Calu3 (cell line): Measurements from ENCODE around the gene SLC4A9. TPM values are rescaled to one million over a fixed set of nuclear protein-coding genes. Genes with fewer than 3 reads are reported as not detected.

Experiments
- BruUV-seq: library from RNA; stranded (reverse); fragments of 400-500 nt; replicated peaks from 2 replicates; lab custom pipeline; 2021; lab: Mats Ljungman, UMichigan
- CTCF ChIA-PET: fragments of 300-600 bp; sonication (Branson Sonifier 250); formaldehyde crosslinking; loops from one replicate; lab custom pipeline; 2022; ENCODE audit warnings: antibody characterized with exemption; lab: Charles Lee
- DNase-seq: peaks from one replicate; pipeline ENCODE4 v3.0.0; 2022
- H3K27ac Mint-ChIP-seq: one replicate; pipeline ENCODE4 v1.8.0; 2022; ENCODE audit warnings: mixed read lengths; ENCODE audit not compliant: unreplicated experiment
- H3K27me3 Mint-ChIP-seq: one replicate; pipeline ENCODE4 v1.8.0; 2022; ENCODE audit warnings: mixed read lengths; ENCODE audit not compliant: unreplicated experiment
- H3K36me3 Mint-ChIP-seq: one replicate; pipeline ENCODE4 v1.8.0; 2022; ENCODE audit warnings: mild to moderate bottlenecking, moderate library complexity, mixed read lengths; ENCODE audit not compliant: insufficient read depth, unreplicated experiment
- H3K4me1 Mint-ChIP-seq: one replicate; pipeline ENCODE4 v1.8.0; 2022; ENCODE audit warnings: mild to moderate bottlenecking, low read depth, mixed read lengths; ENCODE audit not compliant: unreplicated experiment
- H3K4me3 Mint-ChIP-seq: one replicate; pipeline ENCODE4 v1.8.0; 2022; ENCODE audit warnings: mild to moderate bottlenecking, low read depth, moderate library complexity, mixed read lengths; ENCODE audit not compliant: unreplicated experiment
- H3K9me3 Mint-ChIP-seq: one replicate; pipeline ENCODE4 v1.8.0; 2022; ENCODE audit warnings: low read depth, mixed read lengths; ENCODE audit not compliant: unreplicated experiment
- CTCF ChIP-seq: fragments of 200-600 bp; IDR thresholded peaks from one replicate; pipeline ENCODE4 v1.8.0; 2022; ENCODE audit warnings: antibody characterized with exemption; ENCODE audit not compliant: unreplicated experiment
- intact Hi-C: fragments of 100-400 bp; cut with micrococcal nuclease; formaldehyde crosslinking; loops from one replicate; pipeline ENCODE4 v1.10.0; 2022; ENCODE audit not compliant: unreplicated experiment
- total RNA-seq: library from RNA; stranded (reverse); gene quantifications from 2 replicates; pipeline ENCODE4 v1.2.3, GENCODE V29; 2022

Gene SLC4A9
- total RNA-seq, 1 experiment from 2014 or later: not detected

- H3K27me3 Mint-ChIP-seq: no peaks in the 10 kb centered on the region
- peaks cover 30% of the 10 kb centered on the region for H3K4me1 Mint-ChIP-seq
- peak overlapping the region; percentile 57 for H3K27ac Mint-ChIP-seq
- no peak for TF ChIP-seq CTCF
- H3K36me3 Mint-ChIP-seq: no peaks in the 10 kb centered on the region
- intact Hi-C loops: no loop called here
- BruUV-seq: no TSS peak
- no peak overlapping the region for H3K4me3 Mint-ChIP-seq
- CTCF ChIA-PET: interaction anchor here (0.6 to 0.8 kb wide), 2 partner anchors 9 to 91 kb away, joined by 3 read pairs; partner anchors contain the start of gene PFDN1
- peaks cover 2% of the 10 kb centered on the region for H3K9me3 Mint-ChIP-seq
- no peak for DNase-seq
These were observed 47.8 kb upstream of the SLC4A9 start for GRCh38 chr5:140312067-140312790.

- intact Hi-C loops: no loop called here
- Mint-ChIP-seq H3K4me1 (peaks cover 30% of the 10 kb centered on the region), H3K36me3 (no peaks in the 10 kb centered on the region), H3K27me3 (no peaks in the 10 kb centered on the region), H3K4me3 (no peak overlapping the region), H3K27ac (no peak overlapping the region), H3K9me3 (peaks cover 2% of the 10 kb centered on the region)
- CTCF ChIA-PET: interaction anchor here (0.8 kb wide), 1 partner anchor 10 kb away, joined by 3 read pairs; the partner anchor contains the start of gene PFDN1
- no TSS peak for BruUV-seq
- no peak for TF ChIP-seq CTCF
- DNase-seq: no peak
These were observed 47.2 kb upstream of the SLC4A9 start for GRCh38 chr5:140312791-140313189.

GRCh38 chr5:140317859-140318258, 42.1 kb upstream of the SLC4A9 start:
- DNase-seq: no peak
- Mint-ChIP-seq H3K27me3 (no peaks in the 10 kb centered on the region), H3K4me3 (no peak overlapping the region), H3K9me3 (no peaks in the 10 kb centered on the region), H3K27ac (no peak overlapping the region), H3K36me3 (peaks cover 6% of the 10 kb centered on the region), H3K4me1 (peaks cover 23% of the 10 kb centered on the region)
- intact Hi-C loops: no loop called here
- CTCF ChIA-PET: interaction anchor here (1.0 kb wide), 1 partner anchor 29 kb away, joined by 4 read pairs; the partner anchor contains the start of gene HBEGF
- TF ChIP-seq CTCF: no peak
- no TSS peak for BruUV-seq

- intact Hi-C loops: no loop called here
- Mint-ChIP-seq H3K27me3 (no peaks in the 10 kb centered on the region), H3K4me1 (peaks cover 27% of the 10 kb centered on the region), H3K36me3 (peaks cover 7% of the 10 kb centered on the region), H3K4me3 (no peak overlapping the region), H3K9me3 (no peaks in the 10 kb centered on the region), H3K27ac (no peak overlapping the region)
- CTCF ChIA-PET: interaction anchor here (1.0 kb wide), 1 partner anchor 28 kb away, joined by 4 read pairs; the partner anchor contains the start of gene HBEGF
- no peak for TF ChIP-seq CTCF
- no TSS peak for BruUV-seq
- DNase-seq: no peak
These were observed 41.2 kb upstream of the SLC4A9 start for GRCh38 chr5:140318792-140319191.
